HEK293T (cell line): Measurements from ENCODE around the gene POLDIP3.

Experiments
- CTCF ChIA-PET: fragments of 350-600 bp; formaldehyde crosslinking; extraction: SDS; loops from one replicate; lab custom pipeline; 2021; ENCODE audit warnings: antibody characterized with exemption, inconsistent platforms; lab: Yijun Ruan, JAX
- POLR2A ChIA-PET: fragments of 350-600 bp; formaldehyde crosslinking; extraction: SDS; loops from one replicate; lab custom pipeline; 2020; ENCODE audit warnings: antibody characterized with exemption, inconsistent platforms; lab: Yijun Ruan, JAX
- DNase-seq: peaks from one replicate; pipeline ENCODE4 v3.0.0; 2012; ENCODE audit warnings: mixed read lengths; ENCODE audit errors: extremely low spot score
- ARNT ChIP-seq: fragments of 450-650 bp; IDR thresholded peaks from 2 replicates; pipeline ENCODE4 v1.6.1; 2017; ENCODE audit warnings: mild to moderate bottlenecking
- BHLHE40 ChIP-seq: fragments of 450-650 bp; IDR thresholded peaks from 2 replicates; pipeline ENCODE4 v1.6.1; 2016; ENCODE audit warnings: mild to moderate bottlenecking, moderate library complexity, borderline replicate concordance
- CTBP1 ChIP-seq: fragments of 450-650 bp; IDR thresholded peaks from 2 replicates; pipeline ENCODE4 v1.6.1; 2016; ENCODE audit warnings: borderline replicate concordance
- ELF4 ChIP-seq: fragments of 450-650 bp; IDR thresholded peaks from 2 replicates; pipeline ENCODE4 v1.6.1; 2017; ENCODE audit warnings: antibody characterized with exemption
- FOXA1 ChIP-seq: fragments of 450-650 bp; IDR thresholded peaks from 2 replicates; pipeline ENCODE4 v1.6.1; 2016; ENCODE audit warnings: mild to moderate bottlenecking
- FOXK2 ChIP-seq: fragments of 450-650 bp; IDR thresholded peaks from 2 replicates; pipeline ENCODE4 v1.6.1; 2016; ENCODE audit warnings: mild to moderate bottlenecking
- FOXM1 ChIP-seq: fragments of 450-650 bp; IDR thresholded peaks from 2 replicates; pipeline ENCODE4 v1.6.1; 2017; ENCODE audit warnings: mild to moderate bottlenecking, borderline replicate concordance
- HDGF ChIP-seq: fragments of 450-650 bp; IDR thresholded peaks from 2 replicates; pipeline ENCODE4 v1.6.1; 2017; ENCODE audit warnings: antibody characterized with exemption, borderline replicate concordance
- L3MBTL2 ChIP-seq: fragments of 450-650 bp; conservative IDR thresholded peaks from 2 replicates; pipeline ENCODE4 v1.6.1; 2016; ENCODE audit warnings: mild to moderate bottlenecking
- LEF1 ChIP-seq: fragments of 450-650 bp; IDR thresholded peaks from 2 replicates; pipeline ENCODE4 v1.6.1; 2017; ENCODE audit warnings: mild to moderate bottlenecking, borderline replicate concordance
- NFRKB ChIP-seq: fragments of 450-650 bp; IDR thresholded peaks from 2 replicates; pipeline ENCODE4 v1.6.1; 2016; ENCODE audit warnings: mild to moderate bottlenecking, moderate library complexity
- PKNOX1 ChIP-seq: fragments of 450-650 bp; IDR thresholded peaks from 2 replicates; pipeline ENCODE4 v1.6.1; 2016
- SP1 ChIP-seq: fragments of 450-650 bp; IDR thresholded peaks from 2 replicates; pipeline ENCODE4 v1.6.1; 2017
- SUZ12 ChIP-seq: fragments of 450-650 bp; IDR thresholded peaks from 2 replicates; pipeline ENCODE4 v1.6.1; 2016; ENCODE audit warnings: mild to moderate bottlenecking
- TARDBP ChIP-seq: fragments of 450-650 bp; IDR thresholded peaks from 2 replicates; pipeline ENCODE4 v1.6.1; 2016
- ZNF384 ChIP-seq: fragments of 450-650 bp; IDR thresholded peaks from 2 replicates; pipeline ENCODE4 v1.6.1; 2016

The POLDIP3 gene

GRCh38 chr22:42587588-42588175 lies 27.0 kb downstream of the POLDIP3 start:
- ChIA-PET CTCF (no interaction called here), POLR2A (no interaction called here)
- TF ChIP-seq SUZ12 (no peak), TARDBP (no peak), ZNF384 (no peak), ARNT (no peak), HDGF (no peak), FOXM1 (no peak), NFRKB (no peak), LEF1 (no peak), CTBP1 (no peak), SP1 (no peak), FOXK2 (no peak), BHLHE40 (no peak), L3MBTL2 (no peak), ELF4 (no peak), PKNOX1 (no peak), FOXA1 (no peak)
- no peak for DNase-seq

- ChIA-PET CTCF (no interaction called here), POLR2A (interaction anchor here (1.7 kb wide), 1 partner anchor 29 kb away, joined by 9 read pairs; the partner anchor contains the start of gene POLDIP3)
- no peak for TF ChIP-seq BHLHE40
- TF ChIP-seq FOXK2 = no peak
- no peak for TF ChIP-seq FOXM1
- no peak for TF ChIP-seq SP1
- no peak for TF ChIP-seq ARNT
- TF ChIP-seq TARDBP = no peak
- DNase-seq = no peak
Measured at GRCh38 chr22:42586381-42586780, 28.3 kb downstream of the POLDIP3 start.

GRCh38 chr22:42585096-42585495 lies 29.6 kb downstream of the POLDIP3 start:
- POLR2A ChIA-PET = interaction anchor here (0.8 to 1.7 kb wide), 2 partner anchors 26 to 30 kb away, joined by 3 to 9 read pairs; partner anchors contain the start of gene POLDIP3
- no peak for TF ChIP-seq CTBP1
- TF ChIP-seq NFRKB = no peak
- no peak for TF ChIP-seq SUZ12
- no peak for TF ChIP-seq L3MBTL2
- no peak for TF ChIP-seq ARNT
- no peak for TF ChIP-seq HDGF
- TF ChIP-seq SP1 = no peak
- no peak for TF ChIP-seq FOXM1
- CTCF ChIA-PET = interaction anchor here (0.9 kb wide), 1 partner anchor 10 kb away, joined by 4 read pairs; no protein-coding TSS in a partner anchor
- DNase-seq = no peak

- ChIA-PET POLR2A (interaction anchor here (1.7 kb wide), 1 partner anchor 31 kb away, joined by 9 read pairs; the partner anchor contains the start of gene POLDIP3), CTCF (interaction anchor here (0.9 kb wide), 1 partner anchor 11 kb away, joined by 4 read pairs; no protein-coding TSS in a partner anchor)
- TF ChIP-seq PKNOX1 = no peak
- DNase-seq = no peak
Measured at GRCh38 chr22:42584364-42584940, 30.2 kb downstream of the POLDIP3 start.

- POLR2A ChIA-PET = interaction anchor here (1.2 to 1.9 kb wide), 2 partner anchors 31 to 32 kb away, joined by 4 to 9 read pairs; partner anchors contain the start of gene POLDIP3
- TF ChIP-seq FOXM1 = no peak
- TF ChIP-seq CTBP1 = no peak
- TF ChIP-seq FOXA1 = no peak
- no peak for TF ChIP-seq ELF4
- TF ChIP-seq NFRKB = no peak
- no peak for TF ChIP-seq PKNOX1
- no peak for TF ChIP-seq LEF1
- no peak for TF ChIP-seq TARDBP
- TF ChIP-seq BHLHE40 = no peak
- no peak for TF ChIP-seq ZNF384
- no peak for TF ChIP-seq FOXK2
- no peak for TF ChIP-seq SP1
- DNase-seq = no peak
- CTCF ChIA-PET = no interaction called here
Measured at GRCh38 chr22:42582987-42583386, 31.7 kb downstream of the POLDIP3 start.

GRCh38 chr22:42581762-42582716 lies 32.6 kb downstream of the POLDIP3 start:
- POLR2A ChIA-PET = interaction anchor here (0.6 to 1.9 kb wide), 7 partner anchors 9 to 1011 kb away, joined by 3 to 9 read pairs (median 4); partner anchors contain the start of gene POLDIP3
- CTCF ChIA-PET = interaction anchor here (0.9 kb wide), 1 partner anchor 14 kb away, joined by 3 read pairs; no protein-coding TSS in a partner anchor
- peak; percentile 79 for DNase-seq
- TF ChIP-seq FOXM1 (no peak), L3MBTL2 (peak; percentile 46; the same call in 1 of the 2 replicates)
